Stimulated activated CD8-positive, alpha-beta memory T cell treated with anti-CD3 and anti-CD28 coated beads, Interleukin-4, amount 100 ng/mL, for 24 hours (primary cell): Measurements from ENCODE around the gene DENND1A.

ENCODE experiments used
- DNase-seq: peaks from one replicate; pipeline ENCODE4 v3.0.0-alpha.2; 2020; ENCODE audit warnings: low read depth

DENND1A gene

GRCh38 chr9:123425261-123425821, 504.6 kb downstream of the DENND1A start:
- no peak for DNase-seq

DNA sequence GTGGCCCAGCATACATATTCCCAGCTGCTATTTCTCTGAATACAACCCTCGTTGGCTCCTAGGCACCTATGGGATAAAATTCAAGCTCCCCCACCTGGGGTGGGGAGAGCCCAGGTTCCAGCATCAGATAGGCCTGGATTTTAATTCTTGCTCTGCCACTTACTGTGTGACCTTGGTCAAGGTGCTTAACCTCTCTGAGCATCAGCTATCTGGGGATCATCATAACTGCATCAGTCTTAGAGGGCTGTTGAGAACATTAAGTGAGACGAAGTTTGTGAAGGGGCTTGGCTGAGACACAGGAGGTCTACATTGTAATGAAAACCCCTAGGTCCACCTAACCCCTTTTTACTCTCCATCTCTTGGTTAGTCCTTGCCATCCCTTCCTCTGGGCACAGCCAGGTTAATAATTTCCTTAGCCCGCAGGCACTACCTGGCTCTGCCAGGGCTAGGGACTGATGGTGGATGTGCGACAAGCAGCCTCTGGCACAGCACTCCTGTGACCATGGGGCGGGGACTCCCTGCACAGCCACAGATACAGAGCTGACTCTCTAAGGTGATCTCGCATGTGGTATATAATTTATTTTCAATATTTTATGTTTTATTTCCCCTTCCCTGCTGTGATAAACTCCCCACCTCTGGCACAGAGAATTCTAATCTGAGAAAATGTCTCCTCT, 505.2 kb downstream of the DENND1A start:
- DNase-seq = no peak

GRCh38 chr9:123424131-123424530, 505.8 kb downstream of the DENND1A start:
- DNase-seq = no peak

- DNase-seq = no peak
Measured at GRCh38 chr9:123423311-123423640, 506.6 kb downstream of the DENND1A start.

GRCh38 chr9:123422635-123423310, 507.2 kb downstream of the DENND1A start:
- DNase-seq = no peak

DNA sequence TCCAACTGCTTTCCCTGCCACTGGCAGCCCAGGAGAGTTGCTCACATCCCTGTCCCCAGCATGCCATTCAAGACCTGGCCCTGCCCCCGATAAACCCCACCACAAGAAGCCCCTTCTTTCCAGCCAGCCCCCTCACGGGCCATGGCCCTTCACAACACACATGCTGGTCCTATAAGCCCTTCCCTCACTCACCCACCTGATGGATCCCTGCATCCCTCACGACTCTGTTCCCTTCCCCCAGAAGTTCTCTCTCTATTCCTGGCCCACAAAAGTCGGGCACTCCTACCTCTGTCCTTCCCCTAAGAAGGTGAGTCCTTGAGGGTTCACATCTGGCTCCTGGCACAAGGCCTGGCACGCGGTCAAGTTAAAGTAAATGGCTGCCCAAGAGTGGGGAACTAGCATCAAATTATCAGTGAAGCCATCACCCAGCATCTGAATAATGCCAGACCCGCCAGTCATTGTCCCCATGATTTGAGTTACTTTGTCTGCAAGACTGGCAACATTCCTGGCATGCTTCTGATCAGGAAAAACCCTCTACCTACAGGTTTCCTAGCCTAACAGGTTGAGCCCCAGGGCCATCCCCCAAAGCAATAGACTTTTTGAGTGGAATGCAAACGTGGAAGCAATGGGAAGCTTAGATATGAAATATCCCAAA, 508.0 kb downstream of the DENND1A start:
- DNase-seq = no peak

DNA sequence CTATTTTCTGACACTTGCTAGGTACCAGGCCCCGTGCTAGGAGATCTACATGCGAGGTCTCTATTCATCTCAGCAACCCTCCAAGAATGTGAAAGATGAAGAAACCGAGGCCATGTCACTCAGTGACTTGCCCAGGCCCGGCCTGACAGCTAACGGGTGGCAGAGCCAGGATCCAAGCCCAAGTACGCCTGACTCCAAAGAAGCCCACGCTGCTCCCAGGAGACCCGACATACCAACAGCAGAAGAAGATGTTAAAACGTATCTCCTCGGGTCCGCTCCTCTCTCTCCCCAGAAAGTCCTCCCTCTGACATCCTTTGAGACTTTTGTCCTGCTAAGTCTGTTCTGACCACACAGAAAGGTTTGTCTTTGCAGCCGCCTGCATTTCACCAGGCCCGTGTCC, 508.7 kb downstream of the DENND1A start:
- DNase-seq = no peak

DNA sequence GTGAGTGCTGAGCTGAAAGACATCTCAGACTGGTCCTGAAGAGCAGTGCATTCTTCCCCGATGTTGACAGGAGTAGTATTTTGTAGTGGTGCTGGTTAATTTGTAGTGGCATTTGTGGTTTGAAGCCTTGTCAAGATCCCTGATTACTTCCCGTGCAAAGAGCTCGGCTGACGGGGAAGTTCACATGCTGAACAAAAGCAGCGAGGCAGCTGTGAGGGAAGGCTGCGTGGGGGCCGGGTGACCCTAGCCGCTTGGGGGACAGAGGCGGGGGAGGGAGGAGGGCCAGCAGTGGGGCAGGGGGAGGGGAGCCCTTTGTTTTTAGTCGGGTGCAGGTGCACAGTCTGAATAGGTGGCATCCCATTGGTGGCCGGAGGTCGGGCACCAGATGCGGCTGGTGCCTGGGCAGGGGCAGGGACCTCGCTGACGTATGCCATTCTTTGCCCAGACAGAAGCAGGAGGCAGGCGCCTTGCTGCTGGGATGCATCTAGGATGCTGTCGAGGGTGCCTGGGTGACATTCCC, 509.3 kb downstream of the DENND1A start:
- DNase-seq = no peak

DNA sequence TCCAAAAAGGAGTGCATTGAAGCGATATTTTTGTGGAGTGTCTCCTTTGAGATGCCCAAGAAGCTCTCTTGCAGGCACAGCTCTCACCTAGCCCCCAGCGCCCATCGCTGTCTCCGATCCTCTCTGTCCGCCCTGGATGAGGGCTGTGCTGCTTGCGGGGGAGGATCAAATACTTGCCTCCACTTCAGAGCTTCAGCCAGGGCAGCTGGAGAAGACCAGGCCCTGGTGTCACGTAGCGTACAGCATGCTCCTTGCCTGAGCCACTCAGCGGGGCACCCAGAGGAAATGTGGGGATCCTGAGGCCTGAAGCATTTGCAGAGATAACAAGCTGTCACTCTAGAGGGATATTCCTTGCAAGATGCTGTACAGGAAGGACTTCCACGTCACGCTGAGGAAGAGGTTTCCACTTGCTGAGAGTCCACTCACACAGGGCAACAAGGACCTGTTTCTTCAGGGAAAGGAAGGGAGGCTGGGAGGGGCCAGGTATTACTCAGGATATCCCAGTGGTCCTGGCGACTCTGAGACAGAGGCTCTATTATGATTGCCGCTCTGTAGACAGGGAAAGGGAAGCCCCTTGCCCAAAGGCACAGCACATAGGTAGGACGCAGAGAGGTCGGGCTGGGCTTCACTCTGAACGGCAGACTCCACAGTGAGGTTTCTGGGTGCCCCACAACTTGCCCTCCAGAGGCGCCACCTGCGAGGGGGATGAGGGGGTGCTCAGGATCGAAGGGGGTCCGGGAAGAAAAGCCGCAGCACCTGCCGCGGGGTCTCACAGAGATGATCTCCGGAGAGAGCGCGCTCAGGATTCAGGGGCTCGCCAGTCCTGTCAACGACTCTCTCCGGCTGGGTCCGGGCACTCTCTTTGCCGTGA, 510.0 kb downstream of the DENND1A start:
- no peak for DNase-seq

GRCh38 chr9:123419091-123419490, 510.8 kb downstream of the DENND1A start:
- no peak for DNase-seq

DNA sequence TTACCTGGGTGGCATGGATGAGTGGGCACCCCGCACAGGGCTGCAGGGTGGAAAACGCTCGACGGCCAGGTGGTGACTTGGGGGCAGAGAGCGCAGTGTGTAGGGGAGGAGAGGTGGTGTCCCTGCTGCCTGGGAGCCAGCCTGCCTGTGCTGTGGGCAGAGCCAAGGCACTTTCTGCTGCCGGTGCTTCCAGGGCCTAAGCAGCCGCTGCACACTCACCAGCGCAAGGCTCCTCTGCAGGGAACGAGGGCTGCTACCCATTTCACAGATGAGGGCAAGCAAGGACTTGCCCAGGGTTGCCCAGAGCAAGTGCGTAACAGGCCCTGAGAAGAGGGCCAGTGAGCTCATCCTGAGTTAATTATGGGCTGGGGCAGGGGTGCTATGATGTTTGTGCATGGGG, 511.4 kb downstream of the DENND1A start:
- DNase-seq = no peak

GRCh38 chr9:123418052-123418430, 511.9 kb downstream of the DENND1A start:
- no peak for DNase-seq

DNA sequence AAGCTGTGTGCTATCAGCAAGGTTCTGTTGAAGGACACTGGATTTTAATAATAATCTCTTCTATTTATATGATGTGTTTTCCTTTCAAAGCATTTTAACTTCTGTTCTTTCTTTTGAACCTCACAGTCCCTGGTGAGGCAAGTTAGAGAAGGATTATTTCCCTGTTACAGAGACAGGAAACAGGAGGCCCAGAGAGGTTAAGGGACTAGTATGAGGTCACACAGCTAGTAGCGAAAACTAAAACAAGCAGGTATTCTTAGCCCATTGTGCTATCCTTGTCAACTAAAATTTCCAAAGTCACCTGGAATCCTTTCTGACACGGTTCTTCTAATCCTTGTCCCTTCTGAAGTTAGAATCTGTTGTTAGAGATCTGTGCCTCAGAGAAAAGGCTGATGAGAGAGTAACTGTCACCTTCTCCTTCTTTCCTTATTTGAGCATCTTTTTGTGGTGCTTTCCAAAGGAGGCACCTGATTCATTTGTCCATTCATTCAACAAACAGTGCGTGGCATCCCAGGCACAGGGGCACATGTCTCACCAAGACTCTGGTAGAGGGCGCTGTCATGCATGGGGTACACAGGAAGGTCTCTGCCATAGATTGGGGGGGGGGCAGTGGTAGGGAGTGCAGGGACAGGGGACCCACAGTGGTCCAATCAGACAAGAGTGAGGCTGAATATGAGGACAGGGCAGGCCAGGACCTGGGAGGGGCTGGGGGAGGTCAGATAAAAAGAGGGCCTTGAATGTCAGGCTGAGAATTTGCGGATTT, 512.5 kb downstream of the DENND1A start:
- DNase-seq = no peak

DNA sequence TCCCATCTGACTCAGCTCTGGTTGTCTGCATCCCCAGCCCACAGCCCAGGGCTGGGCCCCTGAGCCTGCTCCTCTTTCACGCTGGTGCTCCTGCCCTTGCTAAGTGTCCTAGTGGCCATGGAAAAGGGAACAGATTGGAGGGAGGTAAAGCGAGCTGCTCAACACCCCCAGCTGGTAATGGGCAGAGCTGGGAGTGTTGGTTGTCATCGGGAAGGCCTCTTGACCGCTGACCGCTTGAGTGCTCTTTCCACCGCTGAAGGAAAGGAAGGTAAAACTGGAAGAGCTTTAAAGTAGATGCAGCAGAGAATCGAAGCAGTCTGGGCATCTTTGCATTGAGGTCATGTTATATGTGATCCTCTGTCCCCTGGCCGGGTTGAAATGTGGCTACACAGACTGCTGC, 513.8 kb downstream of the DENND1A start:
- DNase-seq = no peak

DNA sequence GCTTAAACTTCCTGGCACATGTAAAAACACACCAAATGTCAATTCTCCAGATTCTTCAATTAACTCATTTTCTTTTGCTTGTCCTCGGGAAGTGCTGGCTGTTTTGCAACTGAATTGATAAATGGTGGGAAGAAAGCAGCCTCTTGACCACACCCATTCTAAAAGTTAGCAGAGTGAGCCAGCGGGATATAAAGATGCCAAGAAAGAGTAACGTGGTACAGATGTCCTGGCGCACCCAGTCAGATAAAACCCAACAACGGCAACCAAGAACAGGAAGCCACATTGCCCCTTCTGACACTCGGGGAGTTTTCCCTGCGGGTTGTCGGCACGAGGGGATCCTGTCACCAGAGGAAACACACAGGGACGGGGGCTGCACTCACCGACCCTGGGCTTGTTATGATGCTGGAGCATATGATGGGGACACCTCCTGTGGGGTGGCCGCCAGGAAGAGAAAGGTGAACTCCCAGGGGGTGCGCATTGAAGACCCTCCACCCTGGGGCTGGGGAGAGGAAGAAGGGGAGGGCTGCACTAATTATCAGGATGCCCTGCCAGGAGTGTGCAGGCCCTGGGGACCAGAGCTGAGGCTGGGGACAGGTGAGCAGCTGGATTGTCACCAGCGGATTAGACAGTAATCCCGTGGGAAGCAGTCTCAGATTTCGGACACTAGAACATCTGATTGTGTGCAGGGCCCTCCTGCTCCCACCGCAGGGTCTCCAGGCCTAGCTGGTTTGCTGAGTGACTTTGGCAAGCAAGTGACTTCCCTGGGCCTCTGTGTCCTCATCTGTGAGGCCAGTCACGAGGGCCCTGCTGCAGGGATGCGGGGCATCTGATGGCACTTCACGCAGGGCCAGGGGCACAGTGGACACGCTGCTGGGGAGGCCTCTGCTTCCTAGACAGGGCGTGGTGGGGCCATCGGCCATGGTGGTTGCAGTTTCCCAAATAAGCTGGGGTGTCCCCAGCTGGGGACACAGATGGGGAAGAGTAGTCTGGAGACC, 514.7 kb downstream of the DENND1A start:
- no peak for DNase-seq

DNA sequence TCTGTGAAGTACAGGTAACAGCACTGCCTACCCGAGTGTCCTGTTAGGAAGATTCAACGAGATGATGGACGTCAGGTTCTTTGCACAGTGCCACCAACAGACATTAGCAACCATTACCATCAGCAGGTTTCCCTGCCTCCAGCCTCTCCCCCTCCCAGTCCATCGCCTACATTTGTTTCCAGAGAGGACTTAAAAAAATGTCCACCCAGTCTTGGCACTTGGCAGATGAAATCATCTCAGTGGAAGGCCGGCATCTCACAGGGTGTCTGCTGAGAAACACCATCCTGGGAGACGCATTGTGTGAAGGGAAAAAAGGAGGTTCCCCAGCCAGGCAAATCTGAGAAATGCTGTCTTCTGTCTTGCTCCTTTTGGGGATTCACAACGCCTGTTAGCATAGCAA, 515.7 kb downstream of the DENND1A start:
- DNase-seq = no peak

DNA sequence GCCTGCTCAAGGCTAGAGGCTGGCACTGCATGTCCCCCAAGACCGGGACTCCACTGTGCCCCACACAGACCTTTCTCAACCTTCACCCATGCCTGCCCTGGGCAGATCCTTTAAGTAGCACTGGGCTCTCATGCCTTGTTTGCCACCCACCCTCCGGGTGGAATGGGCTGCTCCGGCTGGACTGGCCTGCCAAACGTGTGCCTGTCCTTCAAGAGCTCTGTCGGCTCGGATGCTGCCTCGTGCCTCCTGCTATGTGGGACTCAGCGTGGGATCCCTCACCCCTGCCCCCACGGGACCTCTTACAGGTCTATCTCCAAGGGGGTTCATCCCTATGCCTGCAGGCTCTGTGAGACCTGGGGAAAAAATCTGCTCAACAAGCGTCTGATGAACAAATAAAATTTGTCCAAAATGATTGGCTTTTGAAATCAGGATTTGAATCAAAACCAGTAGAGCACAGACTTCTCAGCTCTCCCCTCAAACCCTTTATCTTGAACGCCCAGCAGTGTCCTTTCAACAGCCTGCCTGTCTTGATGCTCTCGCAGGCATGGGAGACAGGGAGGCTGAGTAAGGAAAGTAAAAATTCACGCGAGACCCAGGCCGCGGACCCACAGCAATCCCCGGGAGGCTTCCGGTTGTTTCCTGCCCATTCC, 517.6 kb downstream of the DENND1A start:
- no peak for DNase-seq

DNA sequence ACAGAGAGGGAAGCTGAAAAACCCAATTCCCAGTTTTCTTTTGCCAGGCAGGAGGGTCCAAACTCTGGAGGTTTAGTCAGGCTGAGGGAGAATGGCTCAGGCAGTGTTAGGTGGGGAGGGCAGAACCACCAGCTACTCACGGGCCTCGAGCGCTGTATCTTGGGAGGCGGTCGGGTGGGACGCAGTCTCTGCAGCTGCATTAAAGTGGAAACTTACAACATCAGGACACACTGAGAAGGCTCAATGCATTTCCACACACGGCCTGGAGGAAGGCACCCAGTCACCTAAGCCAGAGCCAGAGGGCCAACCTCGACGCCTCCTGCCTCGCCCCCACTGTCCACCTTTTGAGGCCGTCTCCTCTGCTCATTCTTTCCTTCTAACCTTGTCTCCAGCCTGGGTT, 518.3 kb downstream of the DENND1A start:
- no peak for DNase-seq

DNA sequence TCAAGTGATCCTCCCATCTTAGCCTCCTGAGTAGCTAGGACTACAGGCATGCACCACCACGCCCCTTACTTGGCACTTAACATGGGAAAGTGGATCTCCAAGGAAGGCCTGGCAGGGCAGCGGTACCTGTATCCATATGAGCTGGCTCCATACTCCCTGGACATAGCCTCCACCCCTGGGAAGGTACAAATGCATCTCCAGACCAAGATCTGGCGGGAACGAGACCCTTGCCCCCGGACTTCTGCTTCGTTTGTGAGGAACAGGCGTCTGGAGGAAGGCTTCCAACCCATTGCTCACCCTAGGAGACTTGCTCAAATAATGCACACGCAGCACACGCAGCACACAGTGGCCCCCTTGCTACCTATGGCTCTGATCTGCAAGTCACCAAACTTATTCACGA, 518.7 kb downstream of the DENND1A start:
- DNase-seq = no peak
